ENCODE measurements around the gene CNTNAP5. TPM values are rescaled to one million over a fixed set of nuclear protein-coding genes. Genes with fewer than 3 reads are reported as not detected.
A peak's percentile ranks its signal among the peaks of the same experiment; 100 is the strongest.

Gene CNTNAP5
- total RNA-seq, 1 donor from 2014 or later: not detected

DNA sequence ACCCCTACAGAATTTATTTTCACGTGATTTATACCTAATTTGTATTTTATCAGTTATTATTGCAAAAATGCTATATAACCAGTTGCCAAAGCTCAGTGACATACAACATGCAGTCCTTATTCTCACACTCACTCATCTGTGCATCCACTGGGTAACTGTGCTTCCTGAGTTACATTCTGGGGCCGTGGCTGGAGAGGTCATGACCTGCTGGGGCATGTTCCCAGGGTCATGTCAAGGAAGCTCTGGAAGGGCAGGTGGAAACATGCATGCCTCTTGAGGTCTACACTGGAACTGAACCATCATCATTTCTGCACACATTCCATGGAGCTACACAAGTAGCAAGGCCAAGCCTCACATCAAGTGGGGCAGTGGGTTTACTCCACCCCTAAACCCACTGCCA, 715.5 kb downstream of the CNTNAP5 start:
- H3K36me3 ChIP-seq: no peaks in the 10 kb centered on the region
- Mint-ChIP-seq H3K4me3 (no peak overlapping the region), H3K36me3 (no peaks in the 10 kb centered on the region), H3K27me3 (ENCODE audit: insufficient read depth, low read depth) (no peaks in the 10 kb centered on the region), H3K4me1 (peaks cover 15% of the 10 kb centered on the region), H3K27ac (no peak overlapping the region), H3K9me3 (no peaks in the 10 kb centered on the region)
- no peaks in the 10 kb centered on the region for H4K20me1 ChIP-seq (ENCODE audit: low read depth)
- no peaks in the 10 kb centered on the region for H3K79me2 ChIP-seq (ENCODE audit: low read depth)
- no peak overlapping the region for H3K4me3 ChIP-seq
- no peak overlapping the region for H2AFZ ChIP-seq (replicated peaks)
- H3F3A ChIP-seq (ENCODE audit: low read depth): no peaks in the 10 kb centered on the region
- no peaks in the 10 kb centered on the region for H3K27me3 ChIP-seq
- TF ChIP-seq, protein P1, sequence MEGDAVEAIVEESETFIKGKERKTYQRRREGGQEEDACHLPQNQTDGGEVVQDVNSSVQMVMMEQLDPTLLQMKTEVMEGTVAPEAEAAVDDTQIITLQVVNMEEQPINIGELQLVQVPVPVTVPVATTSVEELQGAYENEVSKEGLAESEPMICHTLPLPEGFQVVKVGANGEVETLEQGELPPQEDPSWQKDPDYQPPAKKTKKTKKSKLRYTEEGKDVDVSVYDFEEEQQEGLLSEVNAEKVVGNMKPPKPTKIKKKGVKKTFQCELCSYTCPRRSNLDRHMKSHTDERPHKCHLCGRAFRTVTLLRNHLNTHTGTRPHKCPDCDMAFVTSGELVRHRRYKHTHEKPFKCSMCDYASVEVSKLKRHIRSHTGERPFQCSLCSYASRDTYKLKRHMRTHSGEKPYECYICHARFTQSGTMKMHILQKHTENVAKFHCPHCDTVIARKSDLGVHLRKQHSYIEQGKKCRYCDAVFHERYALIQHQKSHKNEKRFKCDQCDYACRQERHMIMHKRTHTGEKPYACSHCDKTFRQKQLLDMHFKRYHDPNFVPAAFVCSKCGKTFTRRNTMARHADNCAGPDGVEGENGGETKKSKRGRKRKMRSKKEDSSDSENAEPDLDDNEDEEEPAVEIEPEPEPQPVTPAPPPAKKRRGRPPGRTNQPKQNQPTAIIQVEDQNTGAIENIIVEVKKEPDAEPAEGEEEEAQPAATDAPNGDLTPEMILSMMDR (IDR thresholded peaks at IDR 0.05): no peak
- TF ChIP-seq EZH2 (IDR thresholded peaks at IDR 0.05): no peak
- no peak for TF ChIP-seq EZH2phosphoT487 (IDR thresholded peaks at IDR 0.05)
- no peak for DNase-seq (ENCODE audit: low spot score)
- H3K27ac ChIP-seq: no peak overlapping the region
- no peaks in the 10 kb centered on the region for H3K9me3 ChIP-seq (ENCODE audit: low read depth)
- no peak overlapping the region for H3K4me2 ChIP-seq
- H3K4me1 ChIP-seq: no peaks in the 10 kb centered on the region
- H3K9ac ChIP-seq: no peak overlapping the region

DNA sequence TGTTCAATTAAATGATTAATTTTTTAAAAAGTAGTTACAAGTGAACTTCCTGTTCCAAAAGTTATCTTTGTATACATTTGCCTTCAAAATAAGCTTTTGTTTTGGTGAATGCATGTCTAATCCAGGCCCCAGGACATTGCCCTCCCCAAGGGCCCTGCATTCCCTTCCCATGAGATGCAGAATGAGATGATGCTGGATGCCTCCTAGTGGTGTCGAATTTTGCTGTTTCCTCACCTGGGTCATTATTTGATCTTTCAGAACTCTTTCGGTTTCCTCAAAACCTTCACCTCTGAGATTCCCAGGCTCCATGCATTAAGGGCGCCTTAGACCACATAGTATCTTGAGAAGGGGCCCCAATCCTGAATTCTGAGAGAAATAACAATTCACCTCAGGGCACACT, 728.8 kb downstream of the CNTNAP5 start:
- H3K4me2 ChIP-seq: no peak overlapping the region
- peaks cover 3% of the 10 kb centered on the region for H3K27me3 Mint-ChIP-seq (ENCODE audit: insufficient read depth, low read depth)
- H3K9me3 ChIP-seq (ENCODE audit: low read depth): no peaks in the 10 kb centered on the region
- no peak overlapping the region for H3K4me3 ChIP-seq
- no peaks in the 10 kb centered on the region for H3K4me1 ChIP-seq
- no peaks in the 10 kb centered on the region for H3K36me3 Mint-ChIP-seq
- H2AFZ ChIP-seq (replicated peaks): no peak overlapping the region
- TF ChIP-seq, protein P1 (IDR thresholded peaks at IDR 0.05): peak; percentile 17
- no peak for TF ChIP-seq EZH2phosphoT487 (IDR thresholded peaks at IDR 0.05)
- H3K27me3 ChIP-seq: no peaks in the 10 kb centered on the region
- no peaks in the 10 kb centered on the region for H3K79me2 ChIP-seq (ENCODE audit: low read depth)
- no peak overlapping the region for H3K27ac Mint-ChIP-seq
- no peak overlapping the region for H3K9ac ChIP-seq
- no peaks in the 10 kb centered on the region for H3K4me1 Mint-ChIP-seq
- no peak overlapping the region for H3K27ac ChIP-seq
- H3K36me3 ChIP-seq: no peaks in the 10 kb centered on the region
- no peaks in the 10 kb centered on the region for H4K20me1 ChIP-seq (ENCODE audit: low read depth)
- H3K4me3 Mint-ChIP-seq: no peak overlapping the region
- no peaks in the 10 kb centered on the region for H3F3A ChIP-seq (ENCODE audit: low read depth)
- no peak for DNase-seq (ENCODE audit: low spot score)
- H3K9me3 Mint-ChIP-seq: no peaks in the 10 kb centered on the region

DNA sequence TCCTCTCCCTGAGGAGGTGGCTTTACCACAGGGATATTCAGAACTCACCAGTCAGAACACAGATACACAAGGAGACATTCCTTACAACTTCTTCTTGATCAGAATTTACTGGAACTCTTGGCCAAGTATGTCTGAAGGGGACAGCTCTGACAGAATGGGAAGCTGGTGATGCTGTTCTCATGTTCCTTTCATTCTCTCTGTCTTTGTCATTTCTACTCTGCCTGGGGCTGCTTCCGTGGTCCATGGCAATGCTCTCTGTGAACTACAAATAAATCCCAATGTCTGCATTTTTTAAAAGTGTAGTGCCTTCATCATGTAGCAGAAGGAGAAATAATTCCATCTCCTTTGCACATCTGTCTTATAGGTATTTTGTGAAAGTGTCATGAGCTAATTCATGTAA, 730.3 kb downstream of the CNTNAP5 start:
- Mint-ChIP-seq H3K9me3 (no peaks in the 10 kb centered on the region), H3K36me3 (no peaks in the 10 kb centered on the region), H3K4me1 (no peaks in the 10 kb centered on the region), H3K27ac (no peak overlapping the region), H3K4me3 (no peak overlapping the region), H3K27me3 (ENCODE audit: insufficient read depth, low read depth) (no peaks in the 10 kb centered on the region)
- Histone ChIP-seq H3K27me3 (no peaks in the 10 kb centered on the region), H3K9me3 (ENCODE audit: low read depth) (no peaks in the 10 kb centered on the region), H3F3A (ENCODE audit: low read depth) (no peaks in the 10 kb centered on the region), H3K27ac (no peak overlapping the region), H3K9ac (no peak overlapping the region), H2AFZ (replicated peaks) (no peak overlapping the region), H3K4me2 (no peak overlapping the region), H3K79me2 (ENCODE audit: low read depth) (no peaks in the 10 kb centered on the region), H4K20me1 (ENCODE audit: low read depth) (no peaks in the 10 kb centered on the region), H3K4me3 (no peak overlapping the region), H3K36me3 (no peaks in the 10 kb centered on the region), H3K4me1 (no peaks in the 10 kb centered on the region)
- no peak for DNase-seq (ENCODE audit: low spot score)
- TF ChIP-seq, protein P1 (IDR thresholded peaks at IDR 0.05): no peak
- no peak for TF ChIP-seq EZH2 (IDR thresholded peaks at IDR 0.05)
- TF ChIP-seq EZH2phosphoT487 (IDR thresholded peaks at IDR 0.05): no peak

DNA sequence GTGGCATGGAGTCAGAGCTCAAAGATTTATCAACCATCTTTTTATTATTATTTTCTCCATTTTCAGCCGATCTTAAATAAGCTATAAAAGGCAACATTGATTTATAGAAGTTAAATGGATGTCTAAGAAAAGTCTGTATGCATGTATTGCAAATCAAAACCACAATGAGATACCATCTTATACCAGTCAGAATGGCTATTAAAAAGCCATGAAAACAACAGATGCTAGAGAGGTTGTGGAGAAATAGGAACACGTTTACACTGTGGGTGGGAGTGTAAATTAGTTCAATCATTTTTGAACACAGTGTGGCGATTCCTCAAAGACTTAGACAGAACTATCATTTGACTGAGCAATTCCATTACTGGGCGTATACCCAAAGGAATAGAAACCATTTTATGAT, 731.0 kb downstream of the CNTNAP5 start:
- no peaks in the 10 kb centered on the region for H3K4me1 Mint-ChIP-seq

More for the DNA sequence above, 731.0 kb downstream of the CNTNAP5 start:
- Histone ChIP-seq H3K79me2 (ENCODE audit: low read depth) (no peaks in the 10 kb centered on the region), H3K27me3 (no peaks in the 10 kb centered on the region), H3K9me3 (ENCODE audit: low read depth) (no peaks in the 10 kb centered on the region), H3K4me3 (no peak overlapping the region), H3K9ac (no peak overlapping the region), H3F3A (ENCODE audit: low read depth) (no peaks in the 10 kb centered on the region), H4K20me1 (ENCODE audit: low read depth) (no peaks in the 10 kb centered on the region), H3K4me2 (no peak overlapping the region), H3K4me1 (no peaks in the 10 kb centered on the region), H3K27ac (no peak overlapping the region), H3K36me3 (no peaks in the 10 kb centered on the region), H2AFZ (replicated peaks) (no peak overlapping the region)
- no peak overlapping the region for H3K4me3 Mint-ChIP-seq
- no peaks in the 10 kb centered on the region for H3K36me3 Mint-ChIP-seq
- H3K27ac Mint-ChIP-seq: no peak overlapping the region
- H3K27me3 Mint-ChIP-seq (ENCODE audit: insufficient read depth, low read depth): no peaks in the 10 kb centered on the region
- no peak for DNase-seq (ENCODE audit: low spot score)
- TF ChIP-seq, protein P1 (IDR thresholded peaks at IDR 0.05): no peak
- TF ChIP-seq EZH2 (IDR thresholded peaks at IDR 0.05) (no peak), EZH2phosphoT487 (IDR thresholded peaks at IDR 0.05) (no peak)
- H3K9me3 Mint-ChIP-seq: no peaks in the 10 kb centered on the region
